Measurements from ENCODE around the gene CEP41. TPM values are rescaled to one million over a fixed set of nuclear protein-coding genes. Genes with fewer than 3 reads are reported as not detected.

Gene CEP41
- total RNA-seq, 1 donor from 2014 or later: 29.3 TPM

DNA sequence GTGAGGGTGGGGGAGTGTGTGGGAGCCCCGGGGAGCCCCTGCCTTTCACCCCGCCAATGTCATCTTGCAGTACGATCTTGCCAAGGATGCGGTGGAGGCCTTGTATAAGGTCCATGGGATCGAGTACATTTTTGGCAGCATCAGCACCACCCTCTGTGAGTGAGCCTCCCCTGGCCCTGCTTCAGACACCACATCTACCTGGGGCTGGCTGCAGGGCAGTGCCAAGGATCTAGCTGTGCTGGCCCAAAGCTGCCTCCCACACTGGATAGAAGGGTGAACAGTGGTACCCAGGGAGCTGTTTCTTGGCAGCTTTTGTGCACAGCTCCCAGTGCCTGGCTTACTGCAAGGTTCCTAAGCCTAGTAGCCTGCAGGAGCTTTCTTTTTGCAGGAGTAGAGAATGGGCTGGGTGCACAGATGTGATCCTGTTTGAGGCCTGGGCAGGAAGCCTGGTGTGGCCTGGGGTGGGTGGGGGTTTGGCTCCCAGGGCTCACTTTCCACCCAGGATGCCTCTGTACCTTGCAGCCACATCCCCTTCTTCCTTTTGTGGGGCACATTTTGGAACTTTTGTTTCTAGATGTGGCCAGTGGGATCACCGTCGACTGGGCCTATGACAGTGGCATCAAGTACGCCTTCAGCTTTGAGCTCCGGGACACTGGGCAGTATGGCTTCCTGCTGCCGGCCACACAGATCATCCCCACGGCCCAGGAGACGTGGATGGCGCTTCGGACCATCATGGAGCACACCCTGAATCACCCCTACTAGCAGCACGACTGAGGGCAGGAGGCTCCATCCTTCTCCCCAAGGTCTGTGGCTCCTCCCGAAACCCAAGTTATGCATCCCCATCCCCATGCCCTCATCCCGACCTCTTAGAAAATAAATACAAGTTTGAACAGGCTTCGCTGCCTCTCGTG, 72.7 kb downstream of the CEP41 start:
- Mint-ChIP-seq H3K36me3 (ENCODE audit: low read depth) (no peaks in the 10 kb centered on the region), H3K27ac (ENCODE audit: unreplicated experiment) (peak overlapping the region; percentile 50), H3K27me3 (ENCODE audit: low read depth) (no peaks in the 10 kb centered on the region), H3K9me3 (no peaks in the 10 kb centered on the region), H3K4me3 (no peak overlapping the region), H3K4me1 (peaks cover 56% of the 10 kb centered on the region)
- DNase-seq (ENCODE audit: low read depth, low spot score): no peak
- TF ChIP-seq, protein P1, sequence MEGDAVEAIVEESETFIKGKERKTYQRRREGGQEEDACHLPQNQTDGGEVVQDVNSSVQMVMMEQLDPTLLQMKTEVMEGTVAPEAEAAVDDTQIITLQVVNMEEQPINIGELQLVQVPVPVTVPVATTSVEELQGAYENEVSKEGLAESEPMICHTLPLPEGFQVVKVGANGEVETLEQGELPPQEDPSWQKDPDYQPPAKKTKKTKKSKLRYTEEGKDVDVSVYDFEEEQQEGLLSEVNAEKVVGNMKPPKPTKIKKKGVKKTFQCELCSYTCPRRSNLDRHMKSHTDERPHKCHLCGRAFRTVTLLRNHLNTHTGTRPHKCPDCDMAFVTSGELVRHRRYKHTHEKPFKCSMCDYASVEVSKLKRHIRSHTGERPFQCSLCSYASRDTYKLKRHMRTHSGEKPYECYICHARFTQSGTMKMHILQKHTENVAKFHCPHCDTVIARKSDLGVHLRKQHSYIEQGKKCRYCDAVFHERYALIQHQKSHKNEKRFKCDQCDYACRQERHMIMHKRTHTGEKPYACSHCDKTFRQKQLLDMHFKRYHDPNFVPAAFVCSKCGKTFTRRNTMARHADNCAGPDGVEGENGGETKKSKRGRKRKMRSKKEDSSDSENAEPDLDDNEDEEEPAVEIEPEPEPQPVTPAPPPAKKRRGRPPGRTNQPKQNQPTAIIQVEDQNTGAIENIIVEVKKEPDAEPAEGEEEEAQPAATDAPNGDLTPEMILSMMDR (conservative IDR thresholded peaks at IDR 0.05): no peak

DNA sequence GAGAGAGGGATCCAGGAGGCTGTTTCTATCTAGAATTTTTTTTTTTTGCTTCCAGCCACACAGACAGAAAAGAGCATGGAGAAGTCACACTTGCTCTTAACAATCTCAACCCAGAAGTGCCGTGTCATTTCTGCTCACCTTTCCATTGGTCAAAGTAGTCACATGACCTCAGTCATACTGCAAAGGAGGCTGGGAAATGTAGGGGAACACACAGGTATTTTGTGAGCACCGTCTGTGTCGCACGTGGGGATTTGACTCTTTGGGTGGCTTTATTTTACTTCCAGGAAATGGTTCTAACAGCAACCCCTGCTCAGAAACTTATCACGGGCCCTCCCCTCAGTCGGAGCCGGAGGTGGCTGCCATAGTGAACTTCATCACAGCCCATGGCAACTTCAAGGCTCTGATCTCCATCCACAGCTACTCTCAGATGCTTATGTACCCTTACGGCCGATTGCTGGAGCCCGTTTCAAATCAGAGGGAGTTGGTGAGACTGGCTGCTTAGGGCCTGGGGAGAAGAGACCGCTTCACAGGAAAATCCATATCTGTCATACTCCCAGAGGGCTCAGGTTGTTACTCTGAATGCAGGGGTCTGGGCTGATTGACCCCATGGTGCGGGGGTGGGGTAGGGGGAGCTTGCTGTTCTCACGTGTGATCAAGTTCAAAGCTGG, 73.6 kb downstream of the CEP41 start:
- TF ChIP-seq, protein P1 (conservative IDR thresholded peaks at IDR 0.05): no peak
- DNase-seq (ENCODE audit: low read depth, low spot score): no peak
- Mint-ChIP-seq H3K27me3 (ENCODE audit: low read depth) (no peaks in the 10 kb centered on the region), H3K36me3 (ENCODE audit: low read depth) (no peaks in the 10 kb centered on the region), H3K4me3 (no peak overlapping the region), H3K4me1 (peaks cover 47% of the 10 kb centered on the region), H3K9me3 (no peaks in the 10 kb centered on the region), H3K27ac (ENCODE audit: unreplicated experiment) (no peak overlapping the region)

DNA sequence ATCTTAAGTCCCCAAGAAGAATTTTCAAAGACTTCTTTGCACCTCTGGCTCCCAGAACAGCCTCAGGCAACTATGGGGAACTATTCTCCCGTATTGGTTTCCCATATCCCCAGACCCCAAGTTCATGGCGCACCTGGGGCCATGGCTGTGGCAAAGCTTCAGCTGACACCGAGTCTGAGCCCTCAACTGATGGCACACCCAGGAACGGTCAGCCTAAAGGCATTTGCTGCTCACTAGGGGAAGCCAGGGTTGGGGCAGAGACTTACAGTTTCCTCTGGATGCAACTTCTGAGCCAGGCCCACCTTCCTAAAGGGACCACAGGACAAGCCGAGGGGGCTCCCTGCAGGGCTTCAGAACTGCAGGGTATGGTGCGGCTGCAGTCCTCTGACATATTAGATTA, 74.3 kb downstream of the CEP41 start:
- Mint-ChIP-seq H3K9me3 (no peaks in the 10 kb centered on the region), H3K36me3 (ENCODE audit: low read depth) (no peaks in the 10 kb centered on the region), H3K4me1 (peaks cover 42% of the 10 kb centered on the region), H3K27ac (ENCODE audit: unreplicated experiment) (no peak overlapping the region), H3K4me3 (no peak overlapping the region), H3K27me3 (ENCODE audit: low read depth) (no peaks in the 10 kb centered on the region)
- TF ChIP-seq, protein P1 (conservative IDR thresholded peaks at IDR 0.05): no peak
- DNase-seq (ENCODE audit: low read depth, low spot score): no peak

DNA sequence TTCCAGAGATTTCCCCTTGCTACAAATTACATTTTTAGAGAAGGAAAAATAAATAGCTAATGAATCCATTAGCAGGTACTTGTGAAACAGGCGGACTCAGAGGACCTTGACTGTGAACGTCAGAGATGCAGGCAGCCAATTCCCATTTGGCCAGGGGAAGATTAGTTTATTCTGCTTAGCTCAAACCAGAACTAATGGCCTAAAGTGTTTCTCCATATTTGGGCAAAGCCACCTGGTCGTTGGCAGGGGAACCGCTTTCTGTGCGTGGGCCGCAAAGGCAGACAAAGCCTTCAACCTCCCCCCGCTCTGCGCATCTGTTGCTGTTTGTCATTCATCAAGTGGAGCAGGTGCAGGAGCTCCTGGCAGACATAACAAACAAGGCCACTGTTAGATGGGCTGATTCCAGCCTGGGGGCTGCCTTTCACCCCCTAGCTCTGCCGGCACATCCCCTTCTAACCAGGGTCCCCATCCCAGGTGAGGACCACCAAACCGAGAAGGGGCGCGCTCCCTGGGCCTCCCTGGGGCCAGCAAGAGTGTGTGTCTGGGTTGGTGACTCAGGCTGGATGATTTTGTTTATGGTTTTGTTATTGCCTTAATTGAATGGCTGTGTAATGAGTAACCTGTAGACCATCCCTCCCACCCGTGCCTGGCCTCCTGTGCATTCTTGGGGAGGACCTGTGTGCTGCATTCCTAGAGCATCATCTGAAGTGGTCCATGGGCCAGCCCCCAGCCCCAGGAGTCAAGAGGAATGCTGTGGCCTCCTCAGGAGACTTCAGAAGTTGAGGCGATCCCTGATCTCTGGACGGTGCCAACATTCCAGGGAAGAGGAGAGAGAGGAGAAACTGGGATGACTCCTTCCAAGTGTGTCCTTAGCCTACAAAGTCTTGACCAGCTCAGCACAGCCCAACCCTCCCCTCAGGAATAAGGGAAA, 75.0 kb downstream of the CEP41 start:
- no peak for DNase-seq (ENCODE audit: low read depth, low spot score)
- no peaks in the 10 kb centered on the region for H3K9me3 Mint-ChIP-seq
- TF ChIP-seq, protein P1 (conservative IDR thresholded peaks at IDR 0.05): no peak
- peaks cover 42% of the 10 kb centered on the region for H3K4me1 Mint-ChIP-seq
- no peak overlapping the region for H3K4me3 Mint-ChIP-seq
- H3K27ac Mint-ChIP-seq (ENCODE audit: unreplicated experiment): peak overlapping the region; percentile 72
- peaks cover 4% of the 10 kb centered on the region for H3K36me3 Mint-ChIP-seq (ENCODE audit: low read depth)
- H3K27me3 Mint-ChIP-seq (ENCODE audit: low read depth): no peaks in the 10 kb centered on the region

DNA sequence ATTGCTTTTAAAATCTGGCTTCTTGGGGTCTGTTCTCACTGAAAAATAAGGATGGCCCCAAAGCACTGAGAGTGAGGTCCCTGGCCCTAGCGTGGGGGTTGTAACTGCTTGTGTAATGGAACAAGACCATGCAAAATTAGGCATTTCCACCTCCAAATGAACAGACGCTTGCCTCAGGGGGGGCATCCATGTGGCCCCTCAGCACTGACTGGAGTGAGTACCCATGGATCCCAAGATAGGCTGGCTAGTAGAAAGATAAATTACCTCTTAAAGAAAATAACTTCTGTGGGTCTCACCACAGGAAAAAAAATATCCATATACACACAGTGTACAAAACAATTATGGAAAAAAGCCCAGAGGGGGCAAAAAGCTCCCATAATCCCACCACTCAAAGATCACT, 75.7 kb downstream of the CEP41 start:
- Mint-ChIP-seq H3K27ac (ENCODE audit: unreplicated experiment) (peak overlapping the region; percentile 72), H3K9me3 (peaks cover 4% of the 10 kb centered on the region), H3K4me3 (no peak overlapping the region), H3K36me3 (ENCODE audit: low read depth) (peaks cover 4% of the 10 kb centered on the region), H3K4me1 (peaks cover 42% of the 10 kb centered on the region), H3K27me3 (ENCODE audit: low read depth) (no peaks in the 10 kb centered on the region)
- TF ChIP-seq, protein P1 (conservative IDR thresholded peaks at IDR 0.05): no peak
- DNase-seq (ENCODE audit: low read depth, low spot score): no peak

All from neural crest cell (in vitro differentiated cells).